K562 (cell line): ENCODE data around the gene MYG1. TPM values are rescaled to one million over a fixed set of nuclear protein-coding genes. Genes with fewer than 3 reads are reported as not detected.

Source experiments
- ATAC-seq: fragments of 200-7000 bp; cut with Tn5 transposase; 3 replicates; pipeline ENCODE4 v1.9.1; 2020; ENCODE audit warnings: moderate library complexity
- BruUV-seq: library from RNA; stranded (reverse); fragments of 400-500 nt; replicated peaks from 2 replicates; lab custom pipeline; 2021; lab: Mats Ljungman, UMichigan
- CTCF ChIA-PET: fragments of 300-600 bp; formaldehyde crosslinking; extraction: SDS; loops from one replicate; lab custom pipeline; 2021; ENCODE audit warnings: low intra/inter-chr PET ratio; lab: Yijun Ruan, JAX
- POLR2A ChIA-PET: fragments of 300-600, 350-650 bp; sonication (Branson Sonifier 250); formaldehyde crosslinking; extraction: SDS; loops from one replicate; lab custom pipeline; 2021; ENCODE audit warnings: antibody characterized with exemption, inconsistent platforms; lab: Yijun Ruan, JAX
- DNase-seq, 4 experiments: peaks; one replicate each; pipeline versions ENCODE4 v3.0.0 to v3.0.0-alpha.2; 2011 to 2018; ENCODE audit warnings: low spot score in 3 of 4, mixed read lengths in 3 of 4; ENCODE audit errors: extremely low read depth in 1 of 4
- FAIRE-seq: peaks from 2 replicates; lab custom pipeline; 2011; peaks lifted over from hg19 to GRCh38; lab: Jason Lieb, UNC
- H2AFZ ChIP-seq: 2 replicates; pipeline ENCODE4 v1.6.0; 2011; ENCODE audit warnings: low read depth, low read length, control low read depth, inconsistent platforms
- H3K27ac ChIP-seq: fragments of 200-600 bp; 3 replicates; pipeline ENCODE4 v1.8.0; 2011; ENCODE audit warnings: low read depth, mild to moderate bottlenecking, control low read depth, inconsistent platforms, low read length, moderate library complexity, mixed read lengths; ENCODE audit errors: extremely low read depth
- H3K27me3 ChIP-seq, 2 experiments: fragments of 300-600 bp in 1 of 2; 2 replicates in 1 of 2; 3 replicates in 1 of 2; pipeline versions ENCODE4 v1.6.0 to v1.8.0; 2011; ENCODE audit warnings: inconsistent platforms in 2 of 2, low read length in 2 of 2, mild to moderate bottlenecking in 1 of 2, mixed read lengths in 1 of 2, moderate library complexity in 1 of 2; ENCODE audit not compliant: control insufficient read depth in 2 of 2, insufficient read depth in 2 of 2
- H3K36me3 ChIP-seq: fragments of 300-600 bp; 3 replicates; pipeline ENCODE4 v1.8.0; 2011; ENCODE audit warnings: mild to moderate bottlenecking, low read length, inconsistent platforms; ENCODE audit not compliant: control insufficient read depth, insufficient read depth
- H3K4me1 ChIP-seq, 2 experiments: fragments of 200-600 bp in 1 of 2; replicated peaks in 1 of 2; 2 replicates in 1 of 2; 3 replicates in 1 of 2; pipeline versions ENCODE4 v1.5.1 to v1.8.0; 2011; ENCODE audit warnings: inconsistent platforms in 2 of 2, low read length in 2 of 2, mild to moderate bottlenecking in 1 of 2, mixed read lengths in 1 of 2, moderate library complexity in 1 of 2; ENCODE audit not compliant: control insufficient read depth in 2 of 2, insufficient read depth in 2 of 2
- H3K4me2 ChIP-seq: 2 replicates; pipeline ENCODE4 v1.6.1; 2011; ENCODE audit warnings: low read length, control low read depth, inconsistent platforms, mixed read lengths; ENCODE audit not compliant: insufficient read depth
- H3K4me3 ChIP-seq: fragments of 200-600 bp; sonication (generic), shearing (Covaris generic); 2 replicates; pipeline ENCODE4 v1.5.1; 2016; ENCODE audit warnings: control low read depth, inconsistent platforms
- H3K79me2 ChIP-seq: fragments of 200-600 bp; 3 replicates; pipeline ENCODE4 v1.8.0; 2011; ENCODE audit warnings: low read length, inconsistent platforms; ENCODE audit not compliant: control insufficient read depth, insufficient read depth
- H3K9ac ChIP-seq, 2 experiments: 2 replicates each; pipeline versions ENCODE4 v1.6.0 to v1.6.1; 2011; ENCODE audit warnings: low read depth in 2 of 2, low read length in 2 of 2, control low read depth in 1 of 2, inconsistent platforms in 1 of 2, mild to moderate bottlenecking in 1 of 2, mixed read lengths in 1 of 2; ENCODE audit not compliant: insufficient read depth in 1 of 2
- H3K9me1 ChIP-seq: one replicate; pipeline ENCODE4 v1.6.0; 2011; ENCODE audit warnings: inconsistent platforms, mild to moderate bottlenecking, low read length, moderate library complexity; ENCODE audit not compliant: control insufficient read depth, insufficient read depth
- H3K9me3 ChIP-seq: replicated peaks from 2 replicates; pipeline ENCODE4 v1.5.1; 2011; ENCODE audit warnings: low read depth, low read length, inconsistent platforms; ENCODE audit not compliant: control insufficient read depth, insufficient read depth
- H4K20me1 ChIP-seq: replicated peaks from 2 replicates; pipeline ENCODE4 v1.6.1; 2011; ENCODE audit warnings: low read length, inconsistent platforms, mixed read lengths; ENCODE audit not compliant: control insufficient read depth, insufficient read depth
- ARID4B ChIP-seq: sonication (generic); formaldehyde crosslinking; IDR thresholded peaks from 2 replicates; pipeline ENCODE4 v1.8.0; 2022; ENCODE audit warnings: mild to moderate bottlenecking, missing genetic modification reagents
- BCLAF1 ChIP-seq, 2 experiments: fragments of 450-650 bp in 1 of 2; IDR thresholded peaks; 2 replicates each; pipeline ENCODE4 v1.6.1; 2011 to 2017; ENCODE audit warnings: low read depth in 2 of 2, antibody characterized with exemption in 1 of 2, borderline replicate concordance in 1 of 2, low read length in 1 of 2, mild to moderate bottlenecking in 1 of 2, mixed read lengths in 1 of 2; ENCODE audit not compliant: control insufficient read depth in 1 of 2
- MCM5 ChIP-seq: fragments of 450-650 bp; IDR thresholded peaks from 2 replicates; pipeline ENCODE4 v1.6.1; 2016; ENCODE audit warnings: low read depth
- PML ChIP-seq: IDR thresholded peaks from 2 replicates; pipeline ENCODE4 v1.6.1; 2012; ENCODE audit warnings: low read length, inconsistent platforms
- PRMT5 ChIP-seq: sonication (generic); formaldehyde crosslinking; IDR thresholded peaks from 2 replicates; pipeline ENCODE4 v1.5.0; 2020; ENCODE audit warnings: missing genetic modification reagents
- RBM25 ChIP-seq: fragments of 200-400 bp; formaldehyde crosslinking; IDR thresholded peaks from 2 replicates; pipeline ENCODE4 v1.6.1; 2018; ENCODE audit warnings: low read length, low read depth, moderate library complexity; ENCODE audit not compliant: severe bottlenecking
- TBL1XR1 ChIP-seq, 2 experiments: IDR thresholded peaks; 2 replicates each; pipeline ENCODE4 v1.6.1; 2012; ENCODE audit warnings: improper control_type of control experiment in 2 of 2, low read length in 2 of 2, mild to moderate bottlenecking in 1 of 2
- TGIF2 ChIP-seq: sonication (generic); formaldehyde crosslinking; IDR thresholded peaks from 2 replicates; pipeline ENCODE4 v1.8.1; 2022; ENCODE audit warnings: mild to moderate bottlenecking, missing genetic modification reagents, moderate library complexity
- TRIM24 ChIP-seq, 2 experiments: fragments of 450-650 bp; IDR thresholded peaks; 2 replicates each; pipeline ENCODE4 v1.6.1; 2016
- ZNF124 ChIP-seq: sonication (generic); formaldehyde crosslinking; IDR thresholded peaks from 2 replicates; pipeline ENCODE4 v1.8.1; 2022; ENCODE audit warnings: missing genetic modification reagents
- ZNF707 ChIP-seq: fragments of 250-450 bp; sonication (Bioruptor Pico); conservative IDR thresholded peaks from 2 replicates; pipeline ENCODE4 v1.8.0; 2022; ENCODE audit warnings: inconsistent platforms, mild to moderate bottlenecking, moderate library complexity
- WGBS: fragments of 100-300 bp; shearing (Covaris generic); methylation state at CpG from one replicate; pipeline ENCODE4 v1.1.6; 2016; ENCODE audit warnings: low coverage, mixed read lengths; ENCODE audit not compliant: insufficient coverage; ENCODE audit errors: missing lambda C conversion rate; 5-methylcytosine and 5-hydroxymethylcytosine counted together
- in situ Hi-C: fragments of 300-500 bp; cut with MboI; formaldehyde crosslinking; loops from 4 replicates; pipeline ENCODE4 v1.15.0; 2018; ENCODE audit warnings: inconsistent platforms, mixed read lengths
- intact Hi-C: fragments of 100-400 bp; cut with micrococcal nuclease; formaldehyde crosslinking; loops from 2 replicates; pipeline ENCODE4 v1.14.2; 2022
- polyA plus RNA-seq, 8 experiments: library from polyadenylated mRNA; depleted of rRNA in 4 of 8; stranded (reverse) in 5 of 8; unstranded in 3 of 8; fragments of >200 nt; fragmentation: Nextera tagmentation in 2 of 8; fragmentation: Illumina TruSeq in 1 of 8; extraction: Ambion mirVana in 2 of 8; extraction: Trizol in 1 of 8; gene quantifications; 2 replicates each; pipeline versions ENCODE4 v1.2.1 to v1.2.3, GENCODE V29; 2011 to 2014; ENCODE audit warnings: inconsistent platforms in 1 of 8, missing spikeins in 1 of 8
- total RNA-seq, 7 experiments: library from RNA; depleted of rRNA in 6 of 7; stranded (reverse); fragments of >200 nt in 6 of 7; fragmentation: Illumina TruSeq in 2 of 7; extraction: Trizol in 2 of 7; gene quantifications; 2 replicates each; pipeline versions ENCODE4 v1.2.1 to v1.2.3, GENCODE V29; 2011 to 2021; ENCODE audit warnings: low replicate concordance in 1 of 7

The MYG1 gene
- total and polyA plus RNA-seq, 9 of the 15 experiments (the other 6 are each of a cell fraction or from before 2014, with no cell fraction given) = 0.45 to 5.6 (median 2.1) TPM

GRCh38 chr12:53290661-53291060 lies 8.8 kb upstream of the MYG1 start:
- DNase-seq (no peak), FAIRE-seq (no peak), ATAC-seq (no peak)
- in situ Hi-C loops = no loop called here
- ChIA-PET CTCF (no interaction called here), POLR2A (interaction anchor here (0.7 to 4.1 kb wide), 3 partner anchors 12 to 280 kb away, joined by 3 to 16 read pairs (median 5); no protein-coding TSS in a partner anchor)
- Histone ChIP-seq H3K4me2 (no peak overlapping the region), H3K36me3 (peaks cover 79% of the 10 kb centered on the region), H3K9me1 (no peaks in the 10 kb centered on the region), H3K9ac (peak overlapping the region in 1 of 2 experiments; percentile 59; a peak in 1 of 4 replicates), H3K4me1 (peaks cover 3 to 12% of the 10 kb centered on the region in 2 experiments; a peak in 3 of 5 replicates), H3K4me3 (no peak overlapping the region), H3K27me3 (no peaks in the 10 kb centered on the region), H3K79me2 (peaks cover 5% of the 10 kb centered on the region), H2AFZ (no peak overlapping the region), H4K20me1 (no peaks in the 10 kb centered on the region), H3K9me3 (no peaks in the 10 kb centered on the region), H3K27ac (no peak overlapping the region)
- no TSS peak for BruUV-seq
- WGBS = 73% methylated on average over 9 of the region's 9 CpGs
- intact Hi-C loops = no loop called here
- TF ChIP-seq TGIF2 (CRISPR knock-in tag) (no peak), PML (no peak), MCM5 (no peak), RBM25 (no peak), BCLAF1 (IDR thresholded peaks at IDR 0.05; ENCODE audit: borderline replicate concordance in 1 of 2, control insufficient read depth in 1 of 2, low read depth in 2 of 2, low read length in 1 of 2) (no peak), ZNF124 (CRISPR knock-in tag) (no peak), TBL1XR1 (IDR thresholded peaks at IDR 0.05; ENCODE audit: low read length in 2 of 2) (no peak), TRIM24 (IDR thresholded peaks at IDR 0.05) (no peak), ZNF707 (CRISPR knock-in tag) (no peak), PRMT5 (CRISPR knock-in tag) (no peak), ARID4B (no peak)
